RWPE2 (cell line): ENCODE results near the gene SRPX2.

Source experiments
- ATAC-seq: fragments of 200-7000 bp; cut with Tn5 transposase; 3 replicates; pipeline ENCODE4 v1.9.1; 2021; ENCODE audit warnings: low read depth
- DNase-seq: peaks from one replicate; pipeline ENCODE4 v3.0.0-alpha.2; 2020; ENCODE audit warnings: low spot score
- H3K27ac ChIP-seq: fragments of 450-650 bp; 2 replicates; pipeline ENCODE4 v1.5.1; 2017; ENCODE audit warnings: mild to moderate bottlenecking; ENCODE audit not compliant: poor library complexity, severe bottlenecking
- H3K27me3 ChIP-seq: fragments of 250-450 bp; sonication (Bioruptor Pico); 2 replicates; pipeline ENCODE4 v1.5.1; 2021; ENCODE audit warnings: mild to moderate bottlenecking, moderate library complexity; ENCODE audit not compliant: insufficient read depth, poor library complexity, severe bottlenecking
- H3K36me3 ChIP-seq: fragments of 250-450 bp; sonication (Bioruptor Pico); 2 replicates; pipeline ENCODE4 v1.5.1; 2020; ENCODE audit warnings: low read depth, mild to moderate bottlenecking, moderate library complexity
- H3K4me1 ChIP-seq: fragments of 250-450 bp; sonication (Bioruptor Pico); 2 replicates; pipeline ENCODE4 v1.5.1; 2021; ENCODE audit warnings: mild to moderate bottlenecking, moderate library complexity; ENCODE audit not compliant: insufficient read depth, poor library complexity, severe bottlenecking
- H3K4me3 ChIP-seq: fragments of 250-450 bp; sonication (Bioruptor Pico); 2 replicates; pipeline ENCODE4 v1.5.1; 2021; ENCODE audit warnings: mild to moderate bottlenecking, moderate library complexity; ENCODE audit not compliant: severe bottlenecking
- H3K9me3 ChIP-seq: fragments of 250-450 bp; sonication (Bioruptor Pico); 2 replicates; pipeline ENCODE4 v1.5.1; 2021; ENCODE audit warnings: mild to moderate bottlenecking, moderate library complexity; ENCODE audit not compliant: severe bottlenecking
- CTCF ChIP-seq: fragments of 450-650 bp; IDR thresholded peaks from one replicate; pipeline ENCODE4 v1.5.1; 2017; ENCODE audit warnings: mild to moderate bottlenecking, moderate library complexity; ENCODE audit not compliant: poor library complexity, severe bottlenecking

Gene SRPX2

GRCh38 chrX:100673397-100673953 is 29.5 kb downstream of the SRPX2 start:
- Histone ChIP-seq H3K27ac (no peak overlapping the region), H3K4me1 (no peaks in the 10 kb centered on the region), H3K27me3 (no peaks in the 10 kb centered on the region), H3K9me3 (no peaks in the 10 kb centered on the region), H3K36me3 (no peaks in the 10 kb centered on the region), H3K4me3 (no peak overlapping the region)
- TF ChIP-seq CTCF = no peak
- ATAC-seq = no peak
- DNase-seq = no peak

- no peaks in the 10 kb centered on the region for H3K36me3 ChIP-seq
- no peak for TF ChIP-seq CTCF
- no peaks in the 10 kb centered on the region for H3K27me3 ChIP-seq
- no peaks in the 10 kb centered on the region for H3K9me3 ChIP-seq
- no peak overlapping the region for H3K27ac ChIP-seq
- no peak overlapping the region for H3K4me3 ChIP-seq
- no peaks in the 10 kb centered on the region for H3K4me1 ChIP-seq
- DNase-seq (no peak), ATAC-seq (no peak)
These were observed 30.7 kb downstream of the SRPX2 start for GRCh38 chrX:100674705-100675104.

- DNase-seq (no peak), ATAC-seq (no peak)
- no peak overlapping the region for H3K27ac ChIP-seq
- H3K27me3 ChIP-seq = no peaks in the 10 kb centered on the region
- H3K4me1 ChIP-seq = no peaks in the 10 kb centered on the region
- H3K4me3 ChIP-seq = no peak overlapping the region
- H3K36me3 ChIP-seq = no peaks in the 10 kb centered on the region
- H3K9me3 ChIP-seq = no peaks in the 10 kb centered on the region
- TF ChIP-seq CTCF = no peak
These were observed 33.7 kb downstream of the SRPX2 start for GRCh38 chrX:100677611-100678181.

GRCh38 chrX:100680756-100681155 is 36.8 kb downstream of the SRPX2 start:
- no peak for TF ChIP-seq CTCF
- Histone ChIP-seq H3K4me3 (no peak overlapping the region), H3K27ac (no peak overlapping the region), H3K9me3 (no peaks in the 10 kb centered on the region), H3K36me3 (no peaks in the 10 kb centered on the region), H3K27me3 (no peaks in the 10 kb centered on the region), H3K4me1 (no peaks in the 10 kb centered on the region)
- no peak for DNase-seq
- ATAC-seq = no peak

GRCh38 chrX:100681599-100681998 is 37.6 kb downstream of the SRPX2 start:
- no peaks in the 10 kb centered on the region for H3K9me3 ChIP-seq
- DNase-seq (no peak), ATAC-seq (no peak)
- no peaks in the 10 kb centered on the region for H3K27me3 ChIP-seq
- no peak overlapping the region for H3K4me3 ChIP-seq
- no peaks in the 10 kb centered on the region for H3K36me3 ChIP-seq
- no peaks in the 10 kb centered on the region for H3K4me1 ChIP-seq
- no peak for TF ChIP-seq CTCF
- no peak overlapping the region for H3K27ac ChIP-seq
